ENCODE results near the gene RARB.

DNA sequence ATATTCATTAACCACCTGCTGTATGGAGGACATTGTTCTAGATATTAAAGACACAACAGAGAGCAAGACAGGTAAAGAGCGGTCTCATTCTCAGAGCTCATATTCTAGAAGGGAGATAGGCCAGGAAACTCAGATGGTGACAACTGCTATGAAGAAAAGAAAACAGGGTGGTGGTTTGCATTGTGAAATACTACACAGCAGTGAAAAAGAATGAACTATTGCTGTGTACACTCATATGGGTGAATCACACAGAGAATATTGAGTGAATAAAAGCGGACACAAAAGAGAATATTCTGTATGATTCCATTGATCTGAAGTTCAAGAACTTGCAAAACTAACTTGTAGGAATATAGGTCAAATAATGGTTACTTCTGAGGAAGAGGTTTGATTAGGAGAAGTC is 159.9 kb downstream of the RARB start:
- TF ChIP-seq POLR2AphosphoS5 (IDR thresholded peaks at IDR 0.05) (no peak), CTCF (IDR thresholded peaks at IDR 0.05) (no peak), POLR2A (IDR thresholded peaks at IDR 0.05) (no peak)

Measured in breast epithelium (tissue), 3 donors.